ENCODE data around the gene AKAP1. TPM values are rescaled to one million over a fixed set of nuclear protein-coding genes. Genes with fewer than 3 reads are reported as not detected.
A peak's percentile ranks its signal among the peaks of the same experiment; 100 is the strongest.

AKAP1 gene
- total RNA-seq (2014; rRNA removed) (73.1 and 108 TPM in 2 replicates), Bru-seq, nascent RNA (percentile 82 among the genes with signal in this experiment), BruChase-seq, experiment 1, labeled RNA remaining after a 6-hour chase (percentile 87 among the genes with signal in this experiment), BruChase-seq, experiment 2, labeled RNA remaining after a 2-hour chase (percentile 90 among the genes with signal in this experiment)
- long read RNA-seq, transcript AKAP1-202 (11 exons, 3,970 nt), result major isoform, 169 of 294 reads
- long read RNA-seq, partial matches to known transcripts, result 72 of 294 reads
- long read RNA-seq, other reads (novel, unspliced or antisense), result 48 of 294 reads

- Histone ChIP-seq H3F3A (ENCODE audit: low read length, unreplicated experiment) (no peaks in the 10 kb centered on the region), H3K9me3 (ENCODE audit: low read length) (no peaks in the 10 kb centered on the region), H4K20me1 (ENCODE audit: low read length) (peaks cover 36% of the 10 kb centered on the region), H3K9ac (ENCODE audit: low read length) (peak within 1 kb of the TSS; percentile 96), H3K4me2 (ENCODE audit: low read length) (peak within 1 kb of the TSS; percentile 93), H2AFZ (ENCODE audit: low read length) (peak within 1 kb of the TSS; percentile 82), H3K9me2 (replicated peaks; ENCODE audit: low read length) (no peaks in the 10 kb centered on the region), H3K27me3 (ENCODE audit: low read length) (no peaks in the 10 kb centered on the region), H3K4me1 (ENCODE audit: insufficient read depth, low read length) (peaks cover 22% of the 10 kb centered on the region), H3K27ac (ENCODE audit: low read length) (peak within 1 kb of the TSS; percentile 72), H3K79me2 (ENCODE audit: low read length) (peaks cover 47% of the 10 kb centered on the region), H3K4me3 (ENCODE audit: low read length) (peak within 1 kb of the TSS; percentile 81), H3K36me3 (ENCODE audit: low read depth, low read length) (no peaks in the 10 kb centered on the region)
- ChIA-PET POLR2A (ENCODE audit: unreplicated experiment) (interaction anchor here (0.6 to 0.9 kb wide), 4 partner anchors 13 to 843 kb away, joined by 3 to 13 read pairs (median 3); no protein-coding TSS in a partner anchor), CTCF (interaction anchor here (1.5 kb wide), 1 partner anchor 13 kb away, joined by 4 read pairs; no protein-coding TSS in a partner anchor)
- DNase-seq (peak; percentile 99), ATAC-seq (peak; percentile 91)
- TF ChIP-seq CTCF (conservative IDR thresholded peaks at IDR 0.05; ENCODE audit: low read depth, low read length) (no peak), EZH2 (IDR thresholded peaks at IDR 0.05; ENCODE audit: low read length, unreplicated experiment) (no peak), EZH2phosphoT487 (IDR thresholded peaks at IDR 0.05; ENCODE audit: borderline replicate concordance, low read length) (no peak)
- intact Hi-C loops (cut with micrococcal nuclease), result loop anchor here (2.0 to 5.0 kb wide), 4 partner anchors 30 to 93 kb away; no protein-coding TSS in a partner anchor
- BruUV-seq (replicated peaks), result no TSS peak
These were observed at the start of gene AKAP1 for GRCh38 chr17:57084802-57085447. TSS of gene AKAP1 (plus strand) at chr17:57085246. CDS start at chr17:57105465, 20,219 bp downstream.

GRCh38 chr17:57035971-57036481, 49.0 kb upstream of the AKAP1 start:
- Histone ChIP-seq H3K9ac (ENCODE audit: low read length) (no peak overlapping the region), H3K9me2 (replicated peaks; ENCODE audit: low read length) (no peaks in the 10 kb centered on the region), H3F3A (ENCODE audit: low read length, unreplicated experiment) (no peaks in the 10 kb centered on the region), H4K20me1 (ENCODE audit: low read length) (no peaks in the 10 kb centered on the region), H3K4me2 (ENCODE audit: low read length) (peak overlapping the region; percentile 28), H2AFZ (ENCODE audit: low read length) (peak overlapping the region; percentile 47), H3K9me3 (ENCODE audit: low read length) (no peaks in the 10 kb centered on the region), H3K36me3 (ENCODE audit: low read depth, low read length) (no peaks in the 10 kb centered on the region), H3K4me1 (ENCODE audit: insufficient read depth, low read length) (peaks cover 27% of the 10 kb centered on the region), H3K27me3 (ENCODE audit: low read length) (no peaks in the 10 kb centered on the region), H3K27ac (ENCODE audit: low read length) (peak overlapping the region; percentile 8; the same call in 1 of the 2 replicates), H3K4me3 (ENCODE audit: low read length) (no peak overlapping the region), H3K79me2 (ENCODE audit: low read length) (no peaks in the 10 kb centered on the region)
- POLR2A ChIA-PET (ENCODE audit: unreplicated experiment), result no interaction called here
- ATAC-seq (peak; percentile 19; the same call in 1 of the 2 replicates), DNase-seq (peak; percentile 66)
- BruUV-seq (replicated peaks), result no TSS peak
- TF ChIP-seq EZH2 (IDR thresholded peaks at IDR 0.05; ENCODE audit: low read length, unreplicated experiment), result no peak
- no peak for TF ChIP-seq CTCF (conservative IDR thresholded peaks at IDR 0.05; ENCODE audit: low read depth, low read length)
- TF ChIP-seq EZH2phosphoT487 (IDR thresholded peaks at IDR 0.05; ENCODE audit: borderline replicate concordance, low read length), result no peak
- CTCF ChIA-PET, result no interaction called here
- intact Hi-C loops (cut with micrococcal nuclease), result no loop called here
